K562 (cell line): ENCODE data around the gene DST.

ENCODE experiments used
- CHD2 ChIP-seq: IDR thresholded peaks from 2 replicates; pipeline ENCODE4 v1.6.1; 2011; ENCODE audit warnings: low read depth, low read length
- CTCF ChIP-seq, 3 experiments: IDR thresholded peaks in 2 of 3; conservative IDR thresholded peaks in 1 of 3; 2 replicates each; pipeline ENCODE4 v1.5.1; 2011 to 2012; ENCODE audit warnings: low read length in 3 of 3, mild to moderate bottlenecking in 3 of 3, control low read depth in 2 of 3, improper control_type of control experiment in 1 of 3, inconsistent platforms in 1 of 3, low read depth in 1 of 3, mixed read lengths in 1 of 3, moderate library complexity in 1 of 3; ENCODE audit not compliant: insufficient read depth in 2 of 3
- GATA2 ChIP-seq: sonication (generic); formaldehyde crosslinking; IDR thresholded peaks from 2 replicates; pipeline ENCODE4 v1.4.0; 2020; ENCODE audit warnings: mild to moderate bottlenecking, missing genetic modification reagents
- KAT7 ChIP-seq: sonication (generic); formaldehyde crosslinking; IDR thresholded peaks from 2 replicates; pipeline ENCODE4 v1.8.0; 2022; ENCODE audit warnings: missing genetic modification reagents, mild to moderate bottlenecking, borderline replicate concordance
- MBD1 ChIP-seq: fragments of 250-450 bp; sonication (Bioruptor Pico); IDR thresholded peaks from 2 replicates; pipeline ENCODE4 v1.8.0; 2022; ENCODE audit warnings: inconsistent platforms
- NFATC3 ChIP-seq: fragments of 450-650 bp; IDR thresholded peaks from 2 replicates; pipeline ENCODE4 v1.6.1; 2017; ENCODE audit warnings: mild to moderate bottlenecking
- POLR2AphosphoS5 ChIP-seq: IDR thresholded peaks from 2 replicates; pipeline ENCODE4 v1.6.1; 2011; ENCODE audit warnings: mild to moderate bottlenecking, low read depth, low read length, moderate library complexity; ENCODE audit not compliant: control insufficient read depth, insufficient read depth
- SRSF1 ChIP-seq: fragments of 200-400 bp; formaldehyde crosslinking; IDR thresholded peaks from 2 replicates; pipeline ENCODE4 v1.6.1; 2017; ENCODE audit warnings: mild to moderate bottlenecking, low read depth, low read length, moderate library complexity

- TF ChIP-seq NFATC3 = no peak
- TF ChIP-seq POLR2AphosphoS5 = no peak
- no peak for TF ChIP-seq CHD2
- TF ChIP-seq SRSF1 = no peak
- no peak for TF ChIP-seq GATA2 (CRISPR knock-in tag)
- TF ChIP-seq KAT7 (CRISPR knock-in tag) = no peak
- TF ChIP-seq CTCF (IDR thresholded peaks at IDR 0.05 in 2 of 3, conservative IDR thresholded peaks at IDR 0.05 in 1 of 3; ENCODE audit: insufficient read depth in 2 of 3, low read depth in 1 of 3, low read length in 3 of 3) = no peak
- no peak for TF ChIP-seq MBD1
Observed at GRCh38 chr6:56509031-56509430, 133.7 kb downstream of the DST start.
